H9 (cell line): ENCODE results near the gene STAMBP. TPM values are rescaled to one million over a fixed set of nuclear protein-coding genes. Genes with fewer than 3 reads are reported as not detected.

Experiments
- DNase-seq: peaks from one replicate; pipeline ENCODE4 v3.0.0-alpha.2; 2017
- H2AFZ ChIP-seq: one replicate; pipeline ENCODE4 v1.6.1; 2013; ENCODE audit warnings: mild to moderate bottlenecking, low read length, control low read depth, moderate library complexity
- H2AK5ac ChIP-seq: 2 replicates; pipeline ENCODE4 v1.6.1; 2013; ENCODE audit warnings: low read length, control low read depth, mixed read lengths; ENCODE audit not compliant: insufficient read length
- H2BK120ac ChIP-seq: one replicate; pipeline ENCODE4 v1.6.1; 2013; ENCODE audit warnings: low read depth, mild to moderate bottlenecking, low read length, control low read depth, inconsistent platforms; ENCODE audit not compliant: poor library complexity, severe bottlenecking
- H2BK12ac ChIP-seq: 2 replicates; pipeline ENCODE4 v1.6.1; 2013; ENCODE audit warnings: low read length, control low read depth, mixed read lengths, low read depth; ENCODE audit not compliant: insufficient read length
- H2BK15ac ChIP-seq: 2 replicates; pipeline ENCODE4 v1.6.1; 2013; ENCODE audit warnings: low read depth, low read length, control low read depth
- H2BK20ac ChIP-seq: one replicate; pipeline ENCODE4 v1.6.1; 2013; ENCODE audit warnings: low read depth, mild to moderate bottlenecking, low read length, control low read depth, inconsistent platforms; ENCODE audit not compliant: poor library complexity, severe bottlenecking
- H2BK5ac ChIP-seq: 2 replicates; pipeline ENCODE4 v1.6.1; 2013; ENCODE audit warnings: low read length, control low read depth, mixed read lengths; ENCODE audit not compliant: insufficient read length
- H3K14ac ChIP-seq: 2 replicates; pipeline ENCODE4 v1.6.1; 2013; ENCODE audit warnings: low read length, control low read depth; ENCODE audit not compliant: insufficient read depth
- H3K18ac ChIP-seq: 2 replicates; pipeline ENCODE4 v1.6.1; 2013; ENCODE audit warnings: low read depth, mild to moderate bottlenecking, mixed read lengths, low read length, control low read depth; ENCODE audit not compliant: insufficient read length
- H3K23ac ChIP-seq: 2 replicates; pipeline ENCODE4 v1.6.1; 2013; ENCODE audit warnings: low read length, control low read depth, mixed read lengths, low read depth; ENCODE audit not compliant: insufficient read length
- H3K23me2 ChIP-seq: 2 replicates; pipeline ENCODE4 v1.6.1; 2013; ENCODE audit warnings: low read depth, mild to moderate bottlenecking, mixed read lengths, low read length, control low read depth; ENCODE audit not compliant: insufficient read length, poor library complexity, severe bottlenecking
- H3K27ac ChIP-seq: 2 replicates; pipeline ENCODE4 v1.5.1; 2013; ENCODE audit warnings: low read length, control low read depth, mixed read lengths, low read depth; ENCODE audit not compliant: insufficient read length
- H3K27me3 ChIP-seq: 2 replicates; pipeline ENCODE4 v1.6.1; 2013; ENCODE audit warnings: low read length, control low read depth, inconsistent platforms; ENCODE audit not compliant: insufficient read depth
- H3K4ac ChIP-seq: 2 replicates; pipeline ENCODE4 v1.6.1; 2013; ENCODE audit warnings: low read depth, mild to moderate bottlenecking, control low read depth, inconsistent platforms, low read length, moderate library complexity
- H3K4me1 ChIP-seq: 2 replicates; pipeline ENCODE4 v1.6.1; 2013; ENCODE audit warnings: low read length, control low read depth, inconsistent platforms; ENCODE audit not compliant: insufficient read depth
- H3K4me2 ChIP-seq: 2 replicates; pipeline ENCODE4 v1.6.1; 2013; ENCODE audit warnings: low read length, control low read depth, mixed read lengths; ENCODE audit not compliant: insufficient read length, insufficient read depth
- H3K56ac ChIP-seq: 2 replicates; pipeline ENCODE4 v1.6.1; 2013; ENCODE audit warnings: low read depth, mild to moderate bottlenecking, mixed read lengths, low read length, control low read depth; ENCODE audit not compliant: insufficient read length
- H3K79me1 ChIP-seq: 2 replicates; pipeline ENCODE4 v1.6.1; 2013; ENCODE audit warnings: low read depth, mild to moderate bottlenecking, moderate library complexity, low read length, control low read depth, inconsistent platforms; ENCODE audit not compliant: insufficient read depth, poor library complexity, severe bottlenecking
- H3K79me2 ChIP-seq: 2 replicates; pipeline ENCODE4 v1.6.1; 2013; ENCODE audit warnings: low read length, control low read depth, inconsistent platforms; ENCODE audit not compliant: insufficient read depth
- H3K9ac ChIP-seq: 2 replicates; pipeline ENCODE4 v1.6.1; 2013; ENCODE audit warnings: low read length, control low read depth, mixed read lengths; ENCODE audit not compliant: insufficient read length; ENCODE audit errors: extremely low read depth
- H3K9me3 ChIP-seq: one replicate; pipeline ENCODE4 v1.6.1; 2013; ENCODE audit warnings: low read depth, low read length, inconsistent platforms; ENCODE audit not compliant: control insufficient read depth
- H3T11ph ChIP-seq: one replicate; pipeline ENCODE4 v1.6.1; 2013; ENCODE audit warnings: mild to moderate bottlenecking, low read length, control low read depth, inconsistent platforms
- H4K20me1 ChIP-seq: one replicate; pipeline ENCODE4 v1.6.1; 2013; ENCODE audit not compliant: control insufficient read depth, insufficient read length, insufficient read depth
- H4K5ac ChIP-seq: 2 replicates; pipeline ENCODE4 v1.6.1; 2013; ENCODE audit warnings: low read depth, mild to moderate bottlenecking, mixed read lengths, low read length, control low read depth; ENCODE audit not compliant: insufficient read length
- H4K8ac ChIP-seq: replicated peaks from 2 replicates; pipeline ENCODE4 v1.6.1; 2013; ENCODE audit warnings: low read length, control low read depth, mixed read lengths, low read depth; ENCODE audit not compliant: insufficient read length
- H4K91ac ChIP-seq: 2 replicates; pipeline ENCODE4 v1.6.1; 2013; ENCODE audit warnings: low read depth, mild to moderate bottlenecking, moderate library complexity, mixed read lengths, low read length, control low read depth; ENCODE audit not compliant: insufficient read length
- H3K27ac Mint-ChIP-seq, 3 experiments: 2 replicates in 2 of 3; 3 replicates in 1 of 3; pipeline ENCODE4 v1.8.0; 2020 to 2021; ENCODE audit warnings: mixed read lengths in 3 of 3, mild to moderate bottlenecking in 1 of 3, moderate library complexity in 1 of 3
- H3K27me3 Mint-ChIP-seq: 2 replicates; pipeline ENCODE4 v1.8.0; 2021; ENCODE audit warnings: low read depth, mild to moderate bottlenecking, moderate library complexity, mixed read lengths
- H3K36me3 Mint-ChIP-seq, 3 experiments: 2 replicates in 2 of 3; 3 replicates in 1 of 3; pipeline ENCODE4 v1.8.0; 2020 to 2021; ENCODE audit warnings: low read depth in 3 of 3, mixed read lengths in 3 of 3; ENCODE audit not compliant: insufficient read depth in 1 of 3
- H3K4me1 Mint-ChIP-seq, 2 experiments: 2 replicates each; pipeline ENCODE4 v1.8.0; 2020; ENCODE audit warnings: mixed read lengths in 2 of 2
- H3K4me3 Mint-ChIP-seq, 2 experiments: 2 replicates in 1 of 2; 3 replicates in 1 of 2; pipeline ENCODE4 v1.8.0; 2020 to 2021; ENCODE audit warnings: mild to moderate bottlenecking in 2 of 2, mixed read lengths in 2 of 2, moderate library complexity in 1 of 2
- H3K9me3 Mint-ChIP-seq, 2 experiments: 2 replicates in 1 of 2; 3 replicates in 1 of 2; pipeline ENCODE4 v1.8.0; 2020; ENCODE audit warnings: mild to moderate bottlenecking in 2 of 2, mixed read lengths in 2 of 2, moderate library complexity in 1 of 2
- CTCF ChIP-seq: fragments of 200-600 bp; sonication (generic); conservative IDR thresholded peaks from 3 replicates; pipeline ENCODE4 v1.8.0; 2021; ENCODE audit warnings: antibody characterized with exemption, mild to moderate bottlenecking
- WGBS: extraction: QIAGEN DNeasy Blood & Tissue Kit; methylation state at CpG from one replicate; pipeline ENCODE4 v1.1.7; 2013; ENCODE audit warnings: missing lambda C conversion rate, low lambda C conversion rate, mixed read lengths; ENCODE audit not compliant: insufficient read length; ENCODE audit errors: extremely low coverage; 5-methylcytosine and 5-hydroxymethylcytosine counted together
- total RNA-seq: library from RNA; stranded (reverse); gene quantifications from 2 replicates; pipeline ENCODE4 v1.2.1, GENCODE V29; 2021

The STAMBP gene
- total RNA-seq, 1 experiment from 2014 or later: 45.5 TPM

DNA sequence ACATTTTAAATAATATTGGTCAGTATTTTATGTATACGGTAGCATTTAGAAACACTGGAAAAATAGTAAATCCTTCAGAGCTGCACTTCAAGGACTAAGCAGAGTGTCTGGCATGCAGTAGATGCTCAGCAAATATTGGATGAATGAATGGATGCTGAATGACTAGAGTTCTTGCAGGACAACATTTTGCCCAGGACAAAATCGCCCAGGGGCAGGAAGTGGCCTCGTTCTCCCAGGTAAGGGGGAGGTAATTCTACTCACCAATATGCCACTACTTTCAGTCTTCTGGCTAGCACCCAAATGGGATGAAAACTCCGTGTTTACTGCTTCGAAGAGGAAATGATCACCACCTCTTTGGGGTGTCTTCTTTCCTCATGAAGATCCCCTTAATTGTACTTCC is 93.9 kb downstream of the STAMBP start:
- no peak for DNase-seq

More for the DNA sequence above, 93.9 kb downstream of the STAMBP start:
- no peak overlapping the region for H4K8ac ChIP-seq
- no peaks in the 10 kb centered on the region for H3K9me3 ChIP-seq
- TF ChIP-seq CTCF: no peak
- H3K27ac ChIP-seq: no peak overlapping the region
- H2BK120ac ChIP-seq: no peak overlapping the region
- Mint-ChIP-seq H3K36me3 (no peaks in the 10 kb centered on the region), H3K27ac (no peak overlapping the region; a peak in 1 of 7 replicates), H3K27me3 (peaks cover 14% of the 10 kb centered on the region), H3K4me3 (no peak overlapping the region), H3K9me3 (no peaks in the 10 kb centered on the region), H3K4me1 (peaks cover 14 to 17% of the 10 kb centered on the region in 2 experiments)
- no peak overlapping the region for H2AFZ ChIP-seq
- H3K4me2 ChIP-seq: no peak overlapping the region
- no peak overlapping the region for H2BK5ac ChIP-seq
- no peak overlapping the region for H2BK20ac ChIP-seq
- H2BK15ac ChIP-seq: no peak overlapping the region
- no peak overlapping the region for H3K9ac ChIP-seq
- no peak overlapping the region for H4K5ac ChIP-seq
- H2BK12ac ChIP-seq: no peak overlapping the region
- H3K79me1 ChIP-seq: no peaks in the 10 kb centered on the region
- peaks cover 7% of the 10 kb centered on the region; the same call in 1 of the 2 replicates for H3K79me2 ChIP-seq
- H3T11ph ChIP-seq: no peak overlapping the region
- no peak overlapping the region for H2AK5ac ChIP-seq
- peaks cover 5% of the 10 kb centered on the region for H3K23me2 ChIP-seq
- H3K27me3 ChIP-seq: no peaks in the 10 kb centered on the region
- H3K56ac ChIP-seq: no peak overlapping the region
- H3K18ac ChIP-seq: no peak overlapping the region
- H4K91ac ChIP-seq: no peak overlapping the region
- no peak overlapping the region for H3K14ac ChIP-seq
- no peaks in the 10 kb centered on the region for H3K4me1 ChIP-seq
- no peak overlapping the region for H3K4ac ChIP-seq
- no peak overlapping the region for H3K23ac ChIP-seq
- WGBS: no CpG with 5 or more reads among the region's 5 CpGs
- no peaks in the 10 kb centered on the region for H4K20me1 ChIP-seq

Other genes with a start within 250 kb of the STAMBP start
- gene NAT8, start 186.5 kb upstream of the STAMBP start, total RNA-seq: not detected in 2 replicates
- 38.7 and 44.7 TPM in 2 replicates for gene TPRKB, start 91.6 kb upstream of the STAMBP start, total RNA-seq
- 21.4 and 22.8 TPM in 2 replicates for gene DUSP11, start 48.9 kb upstream of the STAMBP start, total RNA-seq
- gene C2orf78, start 44.8 kb upstream of the STAMBP start, total RNA-seq: 0.07 and 0.09 TPM in 2 replicates
- gene ACTG2, start 64.0 kb downstream of the STAMBP start, total RNA-seq: 1.4 and 1.5 TPM in 2 replicates
- gene DGUOK, start 97.9 kb downstream of the STAMBP start, total RNA-seq: 95.0 and 98.5 TPM in 2 replicates
- gene TET3, start 155.9 kb downstream of the STAMBP start, total RNA-seq: 21.8 and 24.7 TPM in 2 replicates